T-cell (primary cell): ENCODE data around the gene RASGRP2. TPM values are rescaled to one million over a fixed set of nuclear protein-coding genes. Genes with fewer than 3 reads are reported as not detected.

Experiments used
- ATAC-seq, 4 experiments: fragments of 200-7000 bp in 3 of 4; fragments of 150-1000 bp in 1 of 4; cut with Tn5 transposase; replicated peaks in 1 of 4; 1 replicate in 3 of 4; 2 replicates in 1 of 4; pipeline ENCODE4 v1.10.0; 2021; ENCODE audit warnings: moderate library complexity in 3 of 4, mild to moderate bottlenecking in 2 of 4, moderate number of reproducible peaks in 1 of 4
- CTCF ChIA-PET, 2 donors: fragments of 300-600 bp; sonication (Branson Sonifier 250); formaldehyde crosslinking; loops; one replicate each; lab custom pipeline; 2022; ENCODE audit warnings: antibody characterized with exemption in 2 of 2; lab: Charles Lee
- POLR2A ChIA-PET, 2 donors: fragments of 300-600 bp; sonication (Branson Sonifier 250); formaldehyde crosslinking; loops; one replicate each; lab custom pipeline; 2022; ENCODE audit warnings: antibody characterized with exemption in 2 of 2; lab: Charles Lee
- DNase-seq, 35 experiments: peaks; one replicate each; pipeline versions ENCODE4 v3.0.0 to v3.0.0-alpha.2; 2013 to 2023
- H3K27ac ChIP-seq: one replicate; pipeline ENCODE4 v1.5.1; 2013; ENCODE audit warnings: low read length
- H3K27me3 ChIP-seq, 2 experiments: replicated peaks in 1 of 2; 1 replicate in 1 of 2; 2 replicates in 1 of 2; pipeline versions ENCODE4 v1.6.1 to v1.7.0; 2013; ENCODE audit warnings: low read length in 1 of 2, mixed read lengths in 1 of 2; ENCODE audit not compliant: control insufficient read depth in 2 of 2, insufficient read depth in 2 of 2; ENCODE audit errors: extremely low read depth in 1 of 2
- H3K36me3 ChIP-seq, 2 donors: 1 replicate in 1 of 2; 2 replicates in 1 of 2; pipeline versions ENCODE4 v1.6.1 to v1.7.0; 2013; ENCODE audit warnings: low read length in 1 of 2; ENCODE audit not compliant: control insufficient read depth in 2 of 2, insufficient read depth in 1 of 2; ENCODE audit errors: extremely low read depth in 1 of 2
- H3K4me1 ChIP-seq, 2 experiments: 1 replicate in 1 of 2; 2 replicates in 1 of 2; pipeline versions ENCODE4 v1.6.1 to v1.7.0; 2013; ENCODE audit warnings: low read length in 2 of 2, mixed read lengths in 1 of 2; ENCODE audit not compliant: insufficient read depth in 2 of 2, control insufficient read depth in 1 of 2; ENCODE audit errors: extremely low read depth in 1 of 2
- H3K4me3 ChIP-seq, 2 donors: 1 replicate in 1 of 2; 2 replicates in 1 of 2; pipeline versions ENCODE4 v1.5.1 to v1.7.0; 2013; ENCODE audit warnings: mild to moderate bottlenecking in 2 of 2, low read length in 1 of 2, moderate library complexity in 1 of 2; ENCODE audit not compliant: control insufficient read depth in 1 of 2; ENCODE audit errors: extremely low read depth in 1 of 2
- H3K9me3 ChIP-seq: 2 replicates; pipeline ENCODE4 v1.7.0; 2013
- H3K27ac Mint-ChIP-seq, 2 donors: one replicate each; pipeline ENCODE4 v1.8.0; 2020 to 2021; ENCODE audit warnings: mild to moderate bottlenecking in 2 of 2, mixed read lengths in 2 of 2
- H3K27me3 Mint-ChIP-seq, 2 donors: one replicate each; pipeline ENCODE4 v1.8.0; 2021 to 2022; ENCODE audit warnings: mixed read lengths in 2 of 2
- H3K36me3 Mint-ChIP-seq: one replicate; pipeline ENCODE4 v1.8.0; 2021; ENCODE audit warnings: mixed read lengths
- H3K4me1 Mint-ChIP-seq, 3 donors: one replicate each; pipeline ENCODE4 v1.8.0; 2020 to 2022; ENCODE audit warnings: mixed read lengths in 3 of 3, mild to moderate bottlenecking in 1 of 3
- H3K4me3 Mint-ChIP-seq, 3 donors: one replicate each; pipeline ENCODE4 v1.8.0; 2020 to 2022; ENCODE audit warnings: mild to moderate bottlenecking in 3 of 3, mixed read lengths in 3 of 3, moderate library complexity in 3 of 3
- H3K9me3 Mint-ChIP-seq, 3 donors: one replicate each; pipeline ENCODE4 v1.8.0; 2020 to 2022; ENCODE audit warnings: mixed read lengths in 3 of 3
- WGBS: methylation state at CpG from one replicate; pipeline ENCODE4 v1.1.5; 2013; ENCODE audit warnings: missing lambda C conversion rate; ENCODE audit not compliant: insufficient coverage; 5-methylcytosine and 5-hydroxymethylcytosine counted together
- total RNA-seq, 35 experiments: library from RNA in 6 of 35; stranded (reverse) in 6 of 35; fragments of 120-200 nt in 1 of 35; gene quantifications; one replicate each; pipeline versions ENCODE4 v1.2.1 to v1.2.4 and lab custom pipeline; 2013 to 2026

RASGRP2 gene
- total RNA-seq, 5 donors from 2014 or later (not counting 1 experiment from before 2014, with no cell fraction given): 574 to 767 (median 656) TPM

GRCh38 chr11:64712430-64713015 is 31.4 kb downstream of the RASGRP2 start:
- ChIA-PET CTCF (no interaction called here), POLR2A (no interaction called here)
- 10% methylated on average over 38 of the region's 45 CpGs for WGBS
- H3K27me3 ChIP-seq: peaks cover 8 to 70% of the 10 kb centered on the region in 2 experiments
- no peak for DNase-seq
- peak overlapping the region in 2 of 3 donors; percentile 17 to 56 for H3K4me3 Mint-ChIP-seq
- no peak overlapping the region for H3K4me3 ChIP-seq
- ATAC-seq: peak in 1 of 4 experiments; percentile 38
- no peaks in the 10 kb centered on the region for H3K9me3 ChIP-seq
- no peaks in the 10 kb centered on the region for H3K36me3 ChIP-seq
- peaks cover 69 to 81% of the 10 kb centered on the region in 2 donors for H3K27me3 Mint-ChIP-seq
- no peak overlapping the region for H3K27ac ChIP-seq
- H3K4me1 Mint-ChIP-seq: peaks cover 13 to 25% (median 19%) of the 10 kb centered on the region in 3 donors
- H3K36me3 Mint-ChIP-seq: no peaks in the 10 kb centered on the region
- H3K4me1 ChIP-seq: peaks cover 0 to 22% of the 10 kb centered on the region in 2 experiments
- no peaks in the 10 kb centered on the region for H3K9me3 Mint-ChIP-seq
- no peak overlapping the region for H3K27ac Mint-ChIP-seq

- no peak for ATAC-seq
- H3K27ac Mint-ChIP-seq: peak overlapping the region in 1 of 2 donors; percentile 63
- no peak overlapping the region for H3K4me3 ChIP-seq
- peaks cover 63 to 77% of the 10 kb centered on the region in 2 donors for H3K27me3 Mint-ChIP-seq
- no peaks in the 10 kb centered on the region for H3K9me3 ChIP-seq
- H3K9me3 Mint-ChIP-seq: no peaks in the 10 kb centered on the region
- POLR2A ChIA-PET: no interaction called here
- peaks cover 13 to 25% (median 19%) of the 10 kb centered on the region in 3 donors for H3K4me1 Mint-ChIP-seq
- peak overlapping the region; percentile 17 to 56 (median 17) for H3K4me3 Mint-ChIP-seq
- H3K36me3 ChIP-seq: no peaks in the 10 kb centered on the region
- no peak overlapping the region for H3K27ac ChIP-seq
- DNase-seq: no peak
- 68% methylated on average over 19 of the region's 19 CpGs for WGBS
- no peaks in the 10 kb centered on the region for H3K36me3 Mint-ChIP-seq
- H3K4me1 ChIP-seq: peaks cover 0 to 22% of the 10 kb centered on the region in 2 experiments
- H3K27me3 ChIP-seq: peaks cover 8 to 64% of the 10 kb centered on the region in 2 experiments
- CTCF ChIA-PET: no interaction called here
These were observed 32.0 kb downstream of the RASGRP2 start for GRCh38 chr11:64711956-64712362.

- no peaks in the 10 kb centered on the region for H3K9me3 Mint-ChIP-seq
- peak overlapping the region in 1 of 2 donors; percentile 63 for H3K27ac Mint-ChIP-seq
- peaks cover 60 to 77% of the 10 kb centered on the region in 2 donors for H3K27me3 Mint-ChIP-seq
- Histone ChIP-seq H3K27ac (no peak overlapping the region), H3K4me1 (peaks cover 0 to 22% of the 10 kb centered on the region in 2 experiments), H3K36me3 (no peaks in the 10 kb centered on the region), H3K27me3 (peaks cover 8 to 58% of the 10 kb centered on the region in 2 experiments), H3K9me3 (no peaks in the 10 kb centered on the region), H3K4me3 (no peak overlapping the region)
- H3K4me1 Mint-ChIP-seq: peaks cover 13 to 25% (median 19%) of the 10 kb centered on the region in 3 donors
- WGBS: 26% methylated on average over 38 of the region's 46 CpGs
- H3K36me3 Mint-ChIP-seq: no peaks in the 10 kb centered on the region
- POLR2A ChIA-PET: no interaction called here
- CTCF ChIA-PET: no interaction called here
- H3K4me3 Mint-ChIP-seq: peak overlapping the region in 2 of 3 donors; percentile 17 to 56
- ATAC-seq: no peak
- DNase-seq: no peak
These were observed 32.6 kb downstream of the RASGRP2 start for GRCh38 chr11:64711138-64711955.

- H3K4me3 ChIP-seq: no peak overlapping the region
- H3K9me3 ChIP-seq: no peaks in the 10 kb centered on the region
- no peak overlapping the region for H3K4me3 Mint-ChIP-seq
- no peak for DNase-seq
- H3K27me3 Mint-ChIP-seq: peaks cover 55 to 74% of the 10 kb centered on the region in 2 donors
- H3K4me1 Mint-ChIP-seq: peaks cover 13 to 25% (median 19%) of the 10 kb centered on the region in 3 donors
- no peak for ATAC-seq
- H3K27me3 ChIP-seq: peaks cover 7 to 53% of the 10 kb centered on the region in 2 experiments
- POLR2A ChIA-PET: no interaction called here
- H3K9me3 Mint-ChIP-seq: no peaks in the 10 kb centered on the region
- peaks cover 0 to 22% of the 10 kb centered on the region in 2 experiments for H3K4me1 ChIP-seq
- no peaks in the 10 kb centered on the region for H3K36me3 ChIP-seq
- no peak overlapping the region for H3K27ac Mint-ChIP-seq
- no peaks in the 10 kb centered on the region for H3K36me3 Mint-ChIP-seq
- WGBS: 58% methylated on average over 3 of the region's 13 CpGs
- no peak overlapping the region for H3K27ac ChIP-seq
- CTCF ChIA-PET: interaction anchor here in 1 of 2 donors (0.5 to 0.7 kb wide), 2 partner anchors 12 to 16 kb away, joined by 5 to 7 read pairs; partner anchors contain the start of gene NRXN2
These were observed 33.4 kb downstream of the RASGRP2 start for GRCh38 chr11:64710418-64711137.

GRCh38 chr11:64705501-64705900 is 38.4 kb downstream of the RASGRP2 start:
- Mint-ChIP-seq H3K4me1 (peaks cover 0 to 5% (median 0%) of the 10 kb centered on the region in 3 donors), H3K36me3 (no peaks in the 10 kb centered on the region), H3K9me3 (no peaks in the 10 kb centered on the region), H3K27me3 (peaks cover 31 to 47% of the 10 kb centered on the region in 2 donors), H3K4me3 (no peak overlapping the region), H3K27ac (no peak overlapping the region)
- H3K27ac ChIP-seq: no peak overlapping the region
- CTCF ChIA-PET: interaction anchor here in 1 of 2 donors (0.7 kb wide), 1 partner anchor 9 kb away, joined by 7 read pairs; no protein-coding TSS in a partner anchor
- no peaks in the 10 kb centered on the region for H3K36me3 ChIP-seq
- 74% methylated on average over 2 of the region's 2 CpGs for WGBS
- ATAC-seq: no peak
- no peaks in the 10 kb centered on the region for H3K4me1 ChIP-seq
- peaks cover 3 to 27% of the 10 kb centered on the region in 2 experiments for H3K27me3 ChIP-seq
- H3K4me3 ChIP-seq: no peak overlapping the region
- POLR2A ChIA-PET: no interaction called here
- H3K9me3 ChIP-seq: no peaks in the 10 kb centered on the region
- DNase-seq: no peak

GRCh38 chr11:64703048-64703447 is 40.9 kb downstream of the RASGRP2 start:
- Mint-ChIP-seq H3K27ac (no peak overlapping the region), H3K27me3 (peaks cover 16 to 27% of the 10 kb centered on the region in 2 donors), H3K4me3 (no peak overlapping the region), H3K36me3 (no peaks in the 10 kb centered on the region), H3K4me1 (peaks cover 0 to 5% (median 0%) of the 10 kb centered on the region in 3 donors), H3K9me3 (no peaks in the 10 kb centered on the region)
- no peak overlapping the region for H3K27ac ChIP-seq
- ChIA-PET CTCF (interaction anchor here in 1 of 2 donors (0.6 to 1.1 kb wide), 4 partner anchors 10 to 39 kb away, joined by 3 to 4 read pairs (median 3); no protein-coding TSS in a partner anchor), POLR2A (interaction anchor here in 1 of 2 donors (0.7 kb wide), 1 partner anchor 12 kb away, joined by 5 read pairs; no protein-coding TSS in a partner anchor)
- ATAC-seq (no peak), DNase-seq (no peak)
- H3K4me1 ChIP-seq: no peaks in the 10 kb centered on the region
- no peaks in the 10 kb centered on the region for H3K36me3 ChIP-seq
- no CpG with 5 or more reads among the region's 2 CpGs for WGBS
- no peaks in the 10 kb centered on the region for H3K9me3 ChIP-seq
- peaks cover 2 to 14% of the 10 kb centered on the region in 2 experiments for H3K27me3 ChIP-seq
- H3K4me3 ChIP-seq: no peak overlapping the region
